Fibroblast of lung (primary cell): ENCODE data around the gene XPNPEP1. TPM values are rescaled to one million over a fixed set of nuclear protein-coding genes. Genes with fewer than 3 reads are reported as not detected.
A peak's percentile ranks its signal among the peaks of the same experiment; 100 is the strongest.

Experiments
- DNase-seq, 2 donors: peaks; one replicate each; pipeline versions ENCODE4 v3.0.0 to v3.0.0-alpha.2; 2010; ENCODE audit warnings: low read depth in 2 of 2
- H2AFZ ChIP-seq: 2 replicates; pipeline ENCODE4 v1.5.1; 2012; ENCODE audit warnings: low read length, control low read depth, inconsistent platforms
- H3K27ac ChIP-seq: 2 replicates; pipeline ENCODE4 v1.5.1; 2011; ENCODE audit warnings: low read length, control low read depth; ENCODE audit not compliant: insufficient read depth
- H3K27me3 ChIP-seq: 2 replicates; pipeline ENCODE4 v1.5.1; 2011; ENCODE audit warnings: mild to moderate bottlenecking, low read length; ENCODE audit not compliant: control insufficient read depth, insufficient read depth
- H3K36me3 ChIP-seq: 2 replicates; pipeline ENCODE4 v1.5.1; 2011; ENCODE audit warnings: low read length; ENCODE audit not compliant: control insufficient read depth, insufficient read depth
- H3K4me1 ChIP-seq: 2 replicates; pipeline ENCODE4 v1.5.1; 2011; ENCODE audit warnings: low read length; ENCODE audit not compliant: control insufficient read depth, insufficient read depth; ENCODE audit errors: extremely low read depth
- H3K4me2 ChIP-seq: 2 replicates; pipeline ENCODE4 v1.5.1; 2011; ENCODE audit warnings: low read length, control low read depth; ENCODE audit not compliant: insufficient read depth; ENCODE audit errors: extremely low read depth
- H3K4me3 ChIP-seq, 4 experiments: fragments of 200-600 bp in 1 of 4; sonication (generic) in 1 of 4; replicated peaks in 1 of 4; 2 replicates each; pipeline ENCODE4 v1.5.1; 2011 to 2016; ENCODE audit warnings: low read length in 4 of 4, low read depth in 3 of 4, mild to moderate bottlenecking in 3 of 4, control low read depth in 2 of 4, inconsistent platforms in 1 of 4, mixed read lengths in 1 of 4; ENCODE audit not compliant: insufficient read depth in 1 of 4; ENCODE audit errors: control extremely low read depth in 1 of 4
- H3K79me2 ChIP-seq: 2 replicates; pipeline ENCODE4 v1.5.1; 2012; ENCODE audit warnings: mild to moderate bottlenecking, low read length, inconsistent platforms; ENCODE audit not compliant: control insufficient read depth, insufficient read depth
- H3K9ac ChIP-seq: 2 replicates; pipeline ENCODE4 v1.5.1; 2011; ENCODE audit warnings: mild to moderate bottlenecking, low read length, control low read depth; ENCODE audit not compliant: insufficient read depth
- H3K9me3 ChIP-seq: 2 replicates; pipeline ENCODE4 v1.5.1; 2012; ENCODE audit warnings: low read depth, low read length; ENCODE audit not compliant: control insufficient read depth, insufficient read depth
- H4K20me1 ChIP-seq: 2 replicates; pipeline ENCODE4 v1.5.1; 2011; ENCODE audit warnings: low read length; ENCODE audit not compliant: control insufficient read depth, insufficient read depth; ENCODE audit errors: extremely low read depth
- EZH2 ChIP-seq: IDR thresholded peaks from 2 replicates; pipeline ENCODE4 v1.5.1; 2012; ENCODE audit warnings: low read length, control low read depth, mild to moderate bottlenecking; ENCODE audit errors: missing control alignments
- polyA plus RNA-seq, 2 donors: library from polyadenylated mRNA; depleted of rRNA in 1 of 2; stranded (reverse) in 1 of 2; unstranded in 1 of 2; fragments of >200 nt; gene quantifications; 2 replicates each; pipeline ENCODE4 v1.2.1, GENCODE V29; 2011 to 2012; ENCODE audit warnings: missing spikeins in 1 of 2
- total RNA-seq: library from RNA; depleted of rRNA; stranded (reverse); fragments of >200 nt; gene quantifications from 2 replicates; pipeline ENCODE4 v1.2.1, GENCODE V29; 2014
- TF ChIP-seq, protein P1 (sequence below), 2 donors: IDR thresholded peaks in 1 of 2; conservative IDR thresholded peaks in 1 of 2; 1 replicate in 1 of 2; 2 replicates in 1 of 2; pipeline ENCODE4 v1.5.1; 2011 to 2012; ENCODE audit warnings: low read length in 2 of 2, control low read depth in 1 of 2, inconsistent platforms in 1 of 2, low read depth in 1 of 2, mild to moderate bottlenecking in 1 of 2

The XPNPEP1 gene
- total and polyA plus RNA-seq, 2 donors (not counting 1 experiment from before 2014, with no cell fraction given), result 86.5 to 119 TPM

DNA sequence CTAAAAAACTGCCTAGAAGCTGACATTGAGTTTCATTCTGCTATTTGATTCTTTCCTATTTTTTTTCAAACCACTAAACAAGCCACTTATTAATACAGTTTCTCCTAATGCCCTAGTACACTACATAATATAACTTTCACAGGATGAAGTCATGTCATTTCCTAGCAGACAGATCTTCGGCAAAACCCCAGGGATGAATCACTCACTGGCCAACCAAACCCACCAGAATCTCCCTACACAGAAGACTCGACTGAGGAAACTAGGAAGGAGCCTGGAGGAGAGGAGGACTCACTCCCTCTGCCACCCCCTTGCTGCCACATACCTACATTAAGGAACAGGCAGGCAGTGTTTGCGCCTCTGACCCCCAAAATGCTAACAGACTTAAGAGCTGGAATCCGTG, 33.4 kb downstream of the XPNPEP1 start:
- H4K20me1 ChIP-seq, result no peaks in the 10 kb centered on the region
- no peak overlapping the region for H3K4me3 ChIP-seq
- no peak overlapping the region for H3K9ac ChIP-seq
- TF ChIP-seq EZH2, result no peak
- TF ChIP-seq, protein P1, sequence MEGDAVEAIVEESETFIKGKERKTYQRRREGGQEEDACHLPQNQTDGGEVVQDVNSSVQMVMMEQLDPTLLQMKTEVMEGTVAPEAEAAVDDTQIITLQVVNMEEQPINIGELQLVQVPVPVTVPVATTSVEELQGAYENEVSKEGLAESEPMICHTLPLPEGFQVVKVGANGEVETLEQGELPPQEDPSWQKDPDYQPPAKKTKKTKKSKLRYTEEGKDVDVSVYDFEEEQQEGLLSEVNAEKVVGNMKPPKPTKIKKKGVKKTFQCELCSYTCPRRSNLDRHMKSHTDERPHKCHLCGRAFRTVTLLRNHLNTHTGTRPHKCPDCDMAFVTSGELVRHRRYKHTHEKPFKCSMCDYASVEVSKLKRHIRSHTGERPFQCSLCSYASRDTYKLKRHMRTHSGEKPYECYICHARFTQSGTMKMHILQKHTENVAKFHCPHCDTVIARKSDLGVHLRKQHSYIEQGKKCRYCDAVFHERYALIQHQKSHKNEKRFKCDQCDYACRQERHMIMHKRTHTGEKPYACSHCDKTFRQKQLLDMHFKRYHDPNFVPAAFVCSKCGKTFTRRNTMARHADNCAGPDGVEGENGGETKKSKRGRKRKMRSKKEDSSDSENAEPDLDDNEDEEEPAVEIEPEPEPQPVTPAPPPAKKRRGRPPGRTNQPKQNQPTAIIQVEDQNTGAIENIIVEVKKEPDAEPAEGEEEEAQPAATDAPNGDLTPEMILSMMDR (conservative IDR thresholded peaks at IDR 0.05 in 1 of 2, IDR thresholded peaks at IDR 0.05 in 1 of 2; ENCODE audit: low read depth in 1 of 2, low read length in 2 of 2), result no peak
- peaks cover 14% of the 10 kb centered on the region for H3K36me3 ChIP-seq
- no peaks in the 10 kb centered on the region for H3K27me3 ChIP-seq
- H3K4me2 ChIP-seq, result peak overlapping the region; percentile 49
- no peaks in the 10 kb centered on the region for H3K79me2 ChIP-seq
- H2AFZ ChIP-seq, result no peak overlapping the region
- peak; percentile 82 to 92 for DNase-seq
- H3K4me1 ChIP-seq, result peaks cover 14% of the 10 kb centered on the region
- H3K9me3 ChIP-seq, result no peaks in the 10 kb centered on the region
- H3K27ac ChIP-seq, result peak overlapping the region; percentile 35

DNA sequence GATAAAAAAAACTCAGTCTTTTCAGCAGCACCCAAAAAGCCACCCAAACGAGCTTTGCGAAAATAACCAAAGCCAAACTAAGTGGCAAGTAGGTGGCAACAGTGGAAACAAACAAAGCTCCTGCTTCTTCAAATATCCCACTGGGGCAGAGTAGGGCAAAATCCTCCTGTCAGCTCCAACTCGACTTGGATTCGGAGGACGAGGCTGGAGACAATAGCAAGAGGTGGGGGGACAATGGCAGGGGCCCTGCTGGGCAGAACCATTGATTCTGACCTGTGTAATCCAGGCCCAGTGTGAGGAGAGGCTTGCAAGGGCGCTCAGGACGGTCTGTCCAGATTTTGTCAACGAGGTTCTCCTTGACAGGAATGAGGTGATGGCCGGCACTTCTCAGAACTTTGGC, 35.5 kb downstream of the XPNPEP1 start:
- H3K79me2 ChIP-seq, result no peaks in the 10 kb centered on the region
- no peak for TF ChIP-seq EZH2
- no peak for DNase-seq
- no peak overlapping the region for H2AFZ ChIP-seq
- no peak overlapping the region for H3K4me3 ChIP-seq
- H3K9ac ChIP-seq, result no peak overlapping the region
- no peak overlapping the region for H3K27ac ChIP-seq
- no peak overlapping the region for H3K4me2 ChIP-seq
- H3K27me3 ChIP-seq, result no peaks in the 10 kb centered on the region
- H4K20me1 ChIP-seq, result no peaks in the 10 kb centered on the region
- H3K36me3 ChIP-seq, result peaks cover 11% of the 10 kb centered on the region
- peaks cover 20% of the 10 kb centered on the region for H3K4me1 ChIP-seq
- H3K9me3 ChIP-seq, result no peaks in the 10 kb centered on the region

DNA sequence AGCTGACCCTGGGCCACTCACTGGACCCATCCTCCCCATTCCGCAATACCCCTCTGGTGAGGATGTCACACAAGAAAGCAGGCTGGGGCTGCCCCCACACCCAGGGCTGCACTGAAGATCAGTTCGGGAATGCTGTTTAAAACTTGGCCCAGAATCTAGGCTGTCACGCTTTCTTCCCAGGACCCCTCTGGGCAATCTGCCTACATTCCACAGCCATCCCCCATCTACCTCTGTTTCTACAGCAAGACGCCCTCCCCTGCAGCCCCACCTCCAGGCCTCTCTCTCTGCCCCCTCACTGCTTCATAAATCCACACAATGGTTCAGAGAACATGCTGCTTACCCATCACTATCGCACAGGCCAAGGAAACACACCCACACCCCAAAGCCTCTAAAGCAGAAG, 36.1 kb downstream of the XPNPEP1 start:
- Histone ChIP-seq H3K4me3 (no peak overlapping the region), H3K36me3 (peaks cover 13% of the 10 kb centered on the region), H3K27ac (no peak overlapping the region), H3K9ac (no peak overlapping the region), H2AFZ (no peak overlapping the region), H3K4me1 (peaks cover 20% of the 10 kb centered on the region), H3K79me2 (no peaks in the 10 kb centered on the region), H3K9me3 (no peaks in the 10 kb centered on the region), H3K4me2 (no peak overlapping the region), H3K27me3 (no peaks in the 10 kb centered on the region), H4K20me1 (no peaks in the 10 kb centered on the region)
- no peak for TF ChIP-seq EZH2
- TF ChIP-seq, protein P1 (conservative IDR thresholded peaks at IDR 0.05 in 1 of 2, IDR thresholded peaks at IDR 0.05 in 1 of 2; ENCODE audit: low read depth in 1 of 2, low read length in 2 of 2), result no peak
- DNase-seq, result peak in 1 of 2 donors; percentile 37
